Tibial nerve (tissue), 4 donors: Measurements from ENCODE around the gene TMC2. TPM values are rescaled to one million over a fixed set of nuclear protein-coding genes. Genes with fewer than 3 reads are reported as not detected.

ENCODE experiments used
- DNase-seq, 2 donors: peaks; one replicate each; pipeline ENCODE4 v3.0.0-alpha.2; 2019; ENCODE audit warnings: low spot score in 2 of 2
- H3K27ac ChIP-seq, 4 donors: fragments of 200-600 bp; sonication (generic) in 3 of 4; one replicate each; pipeline ENCODE4 v1.5.1; 2017 to 2019; ENCODE audit warnings: mild to moderate bottlenecking in 1 of 4
- H3K27me3 ChIP-seq, 2 donors: fragments of 200-600 bp; sonication (generic) in 1 of 2; one replicate each; pipeline versions ENCODE4 v1.5.1 to v1.6.0; 2017 to 2019
- H3K36me3 ChIP-seq, 3 donors: fragments of 200-600 bp; sonication (generic); one replicate each; pipeline ENCODE4 v1.5.1; 2018 to 2019
- H3K4me1 ChIP-seq, 4 donors: fragments of 200-600 bp; sonication (generic) in 3 of 4; one replicate each; pipeline ENCODE4 v1.5.1; 2017 to 2019
- H3K4me3 ChIP-seq, 4 donors: fragments of 200-600 bp; sonication (generic) in 3 of 4; one replicate each; pipeline ENCODE4 v1.5.1; 2017 to 2019; ENCODE audit warnings: mild to moderate bottlenecking in 1 of 4, moderate library complexity in 1 of 4
- H3K9me3 ChIP-seq, 4 donors: fragments of 200-600 bp; sonication (generic) in 3 of 4; one replicate each; pipeline ENCODE4 v1.5.1; 2017 to 2019
- CTCF ChIP-seq, 5 experiments: fragments of 200-600 bp in 3 of 5; fragments of 450-650 bp in 2 of 5; sonication (generic) in 3 of 5; IDR thresholded peaks; one replicate each; pipeline ENCODE4 v1.5.1; 2016 to 2019; ENCODE audit warnings: antibody characterized with exemption in 5 of 5, mild to moderate bottlenecking in 3 of 5, moderate library complexity in 2 of 5
- EP300 ChIP-seq, 2 donors: sonication (generic); formaldehyde crosslinking; IDR thresholded peaks; one replicate each; pipeline ENCODE4 v1.6.1; 2017; ENCODE audit warnings: antibody characterized with exemption in 2 of 2, mild to moderate bottlenecking in 1 of 2
- POLR2A ChIP-seq, 2 donors: fragments of 450-650 bp; IDR thresholded peaks; one replicate each; pipeline ENCODE4 v1.6.1; 2017; ENCODE audit warnings: antibody characterized with exemption in 2 of 2, mild to moderate bottlenecking in 2 of 2, moderate library complexity in 2 of 2
- WGBS, 2 donors: methylation state at CpG; one replicate each; pipeline ENCODE4 v1.1.5; 2018; 5-methylcytosine and 5-hydroxymethylcytosine counted together
- total RNA-seq, 4 donors: library from RNA; depleted of rRNA; stranded (reverse); fragments of >200 nt; gene quantifications; one replicate each; pipeline ENCODE4 v1.1.0, GENCODE V29; 2016

TMC2 gene
- total RNA-seq, 4 donors from 2014 or later = 0.21 to 0.59 (median 0.26) TPM

GRCh38 chr20:2558581-2559278, 22.4 kb downstream of the TMC2 start:
- peak overlapping the region in 1 of 4 donors; percentile 37 for H3K4me3 ChIP-seq
- TF ChIP-seq EP300 (IDR thresholded peaks at IDR 0.05) (no peak), POLR2A (IDR thresholded peaks at IDR 0.05) (no peak), CTCF (IDR thresholded peaks at IDR 0.05) (no peak)
- H3K9me3 ChIP-seq = no peaks in the 10 kb centered on the region
- H3K4me1 ChIP-seq = peaks cover 0 to 9% (median 3%) of the 10 kb centered on the region in 4 donors
- no peaks in the 10 kb centered on the region for H3K36me3 ChIP-seq
- 6% methylated on average over 29 to 47 of the region's 54 CpGs for WGBS, 2 donors
- H3K27ac ChIP-seq = no peak overlapping the region
- peaks cover 0 to 73% of the 10 kb centered on the region in 2 donors for H3K27me3 ChIP-seq
- DNase-seq = no peak

- Histone ChIP-seq H3K27ac (no peak overlapping the region), H3K27me3 (peaks cover 0 to 69% of the 10 kb centered on the region in 2 donors), H3K36me3 (no peaks in the 10 kb centered on the region), H3K4me1 (peaks cover 0 to 9% (median 3%) of the 10 kb centered on the region in 4 donors), H3K4me3 (peak overlapping the region in 1 of 4 donors; percentile 37), H3K9me3 (no peaks in the 10 kb centered on the region)
- no peak for DNase-seq
- TF ChIP-seq EP300 (IDR thresholded peaks at IDR 0.05) (no peak), POLR2A (IDR thresholded peaks at IDR 0.05) (no peak), CTCF (IDR thresholded peaks at IDR 0.05) (no peak)
- 32 to 43% methylated on average over 3 of the region's 3 CpGs for WGBS, 2 donors
Measured at GRCh38 chr20:2559279-2559626, 22.9 kb downstream of the TMC2 start.

GRCh38 chr20:2559651-2560050, 23.3 kb downstream of the TMC2 start:
- 60 to 62% methylated on average over 5 of the region's 5 CpGs for WGBS, 2 donors
- H3K27ac ChIP-seq = no peak overlapping the region
- peaks cover 0 to 9% (median 3%) of the 10 kb centered on the region in 4 donors for H3K4me1 ChIP-seq
- DNase-seq = no peak
- peaks cover 0 to 73% of the 10 kb centered on the region in 2 donors for H3K27me3 ChIP-seq
- no peak overlapping the region for H3K4me3 ChIP-seq
- H3K9me3 ChIP-seq = no peaks in the 10 kb centered on the region
- no peaks in the 10 kb centered on the region for H3K36me3 ChIP-seq
- TF ChIP-seq CTCF (IDR thresholded peaks at IDR 0.05) (no peak), EP300 (IDR thresholded peaks at IDR 0.05) (no peak), POLR2A (IDR thresholded peaks at IDR 0.05) (no peak)

GRCh38 chr20:2563116-2563515, 26.7 kb downstream of the TMC2 start:
- Histone ChIP-seq H3K27ac (no peak overlapping the region), H3K4me3 (no peak overlapping the region), H3K36me3 (no peaks in the 10 kb centered on the region), H3K4me1 (peaks cover 0 to 9% (median 3%) of the 10 kb centered on the region in 4 donors), H3K9me3 (no peaks in the 10 kb centered on the region), H3K27me3 (peaks cover 0 to 57% of the 10 kb centered on the region in 2 donors)
- no peak for DNase-seq
- WGBS, 2 donors = 65 to 71% methylated on average over 8 of the region's 8 CpGs
- no peak for TF ChIP-seq EP300 (IDR thresholded peaks at IDR 0.05)
- TF ChIP-seq CTCF (IDR thresholded peaks at IDR 0.05) = no peak
- TF ChIP-seq POLR2A (IDR thresholded peaks at IDR 0.05) = no peak

- Histone ChIP-seq H3K27me3 (peaks cover 0 to 44% of the 10 kb centered on the region in 2 donors), H3K4me3 (no peak overlapping the region), H3K4me1 (no peaks in the 10 kb centered on the region), H3K36me3 (no peaks in the 10 kb centered on the region), H3K9me3 (no peaks in the 10 kb centered on the region), H3K27ac (no peak overlapping the region)
- TF ChIP-seq POLR2A (IDR thresholded peaks at IDR 0.05) = no peak
- TF ChIP-seq CTCF (IDR thresholded peaks at IDR 0.05) = no peak
- no peak for TF ChIP-seq EP300 (IDR thresholded peaks at IDR 0.05)
- WGBS, 2 donors = 58 to 66% methylated on average over 4 of the region's 4 CpGs
- DNase-seq = no peak
Measured at GRCh38 chr20:2564406-2564805, 28.0 kb downstream of the TMC2 start.
